Inferior parietal cortex (tissue), 1 donor: ENCODE measurements around the gene ARG2.

Experiments used
- DNase-seq: peaks from one replicate; pipeline ENCODE4 v3.0.0-alpha.2; 2016; ENCODE audit errors: extremely low spot score

ARG2 gene

GRCh38 chr14:67636361-67636919, 16.7 kb downstream of the ARG2 start:
- no peak for DNase-seq

- DNase-seq, result no peak
These were observed 18.9 kb downstream of the ARG2 start for GRCh38 chr14:67638642-67639041.

- DNase-seq, result no peak
These were observed 21.8 kb downstream of the ARG2 start for GRCh38 chr14:67641480-67641879.

GRCh38 chr14:67641902-67642749, 22.4 kb downstream of the ARG2 start:
- DNase-seq, result no peak

- DNase-seq, result no peak
These were observed 24.0 kb downstream of the ARG2 start for GRCh38 chr14:67643713-67644112.

- peak; percentile 33 for DNase-seq
These were observed 24.7 kb downstream of the ARG2 start for GRCh38 chr14:67644428-67644827.

- no peak for DNase-seq
These were observed 25.7 kb downstream of the ARG2 start for GRCh38 chr14:67645414-67645813.

- no peak for DNase-seq
These were observed 26.4 kb downstream of the ARG2 start for GRCh38 chr14:67646131-67646530.

GRCh38 chr14:67650151-67650550, 30.4 kb downstream of the ARG2 start:
- peak; percentile 40 for DNase-seq

- DNase-seq, result no peak
These were observed 31.0 kb downstream of the ARG2 start for GRCh38 chr14:67650694-67651093.

GRCh38 chr14:67652189-67652588, 32.5 kb downstream of the ARG2 start:
- DNase-seq, result no peak

- no peak for DNase-seq
These were observed 34.0 kb downstream of the ARG2 start for GRCh38 chr14:67653651-67654280.

- no peak for DNase-seq
These were observed 43.9 kb downstream of the ARG2 start for GRCh38 chr14:67663633-67664032.

GRCh38 chr14:67665868-67666267, 46.1 kb downstream of the ARG2 start:
- DNase-seq, result no peak

GRCh38 chr14:67666750-67667449, 47.2 kb downstream of the ARG2 start:
- peak; percentile 74 for DNase-seq

GRCh38 chr14:67668559-67668958, 48.8 kb downstream of the ARG2 start:
- DNase-seq, result no peak

GRCh38 chr14:67673451-67673850, 53.7 kb downstream of the ARG2 start:
- no peak for DNase-seq

GRCh38 chr14:67674139-67674479, 54.4 kb downstream of the ARG2 start:
- peak; percentile 68 for DNase-seq

- peak; percentile 82 for DNase-seq
These were observed 54.9 kb downstream of the ARG2 start, which contains the start of gene VTI1B for GRCh38 chr14:67674480-67675218. Gene VTI1B, minus strand, starts transcription at chr14:67674632. Its CDS starts 143 bp downstream, at chr14:67674489.

- DNase-seq, result no peak
These were observed 55.5 kb downstream of the ARG2 start for GRCh38 chr14:67675219-67675582.

GRCh38 chr14:67679006-67679405, 59.3 kb downstream of the ARG2 start:
- DNase-seq, result no peak
